ENCODE measurements around the gene TRAFD1.
"Not testable (repeated sequence)": the region's sequence is repeated elsewhere in the genome, so short reads cannot be mapped to it uniquely, and the experiment has no call there.

TRAFD1 gene

GRCh38 chr12:112125250-112125999 is at the start of gene TRAFD1:
Gene TRAFD1, plus strand, starts transcription at chr12:112125560. Its CDS starts 4,963 bp downstream, at chr12:112130523.
- DNase-seq: peak; percentile 96 to 97

- peak in 1 of 2 experiments; percentile 19 for DNase-seq
Observed at GRCh38 chr12:112087055-112087850, 38.1 kb upstream of the TRAFD1 start.

- no peak for DNase-seq
Observed at GRCh38 chr12:112087851-112088250, 37.5 kb upstream of the TRAFD1 start.

DNA sequence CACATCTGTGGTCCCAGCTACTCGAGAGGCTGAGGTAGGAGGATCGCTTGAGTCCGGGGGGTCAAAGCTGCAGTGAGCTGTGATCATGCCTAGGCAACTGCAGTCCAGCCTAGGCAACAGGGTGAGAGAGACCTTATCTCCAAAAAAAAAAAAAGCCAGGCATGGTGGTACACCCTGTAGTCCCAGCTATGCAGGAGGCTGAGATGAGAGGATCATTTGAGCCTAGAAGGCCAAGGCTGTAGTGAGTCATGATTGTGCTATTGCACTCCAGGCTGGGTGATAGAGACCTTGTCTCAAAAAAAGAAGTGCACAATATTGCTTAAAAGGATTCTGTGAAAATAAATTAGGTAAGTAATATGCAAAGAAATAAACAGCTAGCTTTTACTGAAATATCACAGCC is 33.8 kb upstream of the TRAFD1 start:
- no peak for DNase-seq

- peak; percentile 62 to 64 for DNase-seq
Observed at GRCh38 chr12:112096070-112096469, 29.3 kb upstream of the TRAFD1 start.

DNA sequence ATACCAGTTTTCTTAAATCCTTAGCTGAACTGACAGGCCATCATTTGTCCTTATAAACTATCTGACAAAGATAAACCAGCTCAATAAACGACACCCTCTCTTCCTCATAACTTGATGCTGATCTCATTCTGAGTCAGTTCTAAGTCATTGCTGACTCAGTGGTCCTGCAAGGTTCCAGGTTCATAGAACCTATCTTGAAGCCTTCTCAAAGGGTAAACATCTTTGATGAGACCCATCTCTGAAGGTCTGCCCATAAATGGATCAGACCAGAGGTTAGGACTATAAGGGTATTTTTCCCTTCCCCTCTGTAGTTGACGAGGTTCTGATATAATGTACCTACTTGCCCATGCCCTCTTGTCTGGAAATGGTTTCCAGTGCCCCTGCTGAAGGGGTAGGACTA is 28.7 kb upstream of the TRAFD1 start:
- DNase-seq: no peak

DNA sequence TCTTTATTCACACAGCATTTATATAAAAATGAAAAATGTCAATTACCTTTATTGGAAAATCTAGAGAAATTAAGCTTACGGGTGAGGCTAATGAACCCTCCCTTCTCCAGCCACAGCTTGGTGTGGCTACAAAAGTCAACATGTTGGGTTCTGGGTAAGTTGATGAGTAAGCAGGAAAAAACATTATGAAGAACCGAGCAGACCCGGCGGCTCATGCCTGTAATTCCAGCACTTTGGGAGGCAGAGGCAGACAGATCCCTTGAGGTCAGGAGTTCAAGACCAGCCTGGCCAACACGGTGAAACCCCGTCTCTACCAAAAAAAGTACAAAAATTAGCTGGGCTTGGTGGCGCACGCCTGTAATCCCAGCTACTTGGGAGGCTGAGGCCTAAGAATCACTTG is 27.7 kb upstream of the TRAFD1 start:
- no peak for DNase-seq

GRCh38 chr12:112100500-112100899 is 24.9 kb upstream of the TRAFD1 start:
- not testable (repeated sequence) for DNase-seq

GRCh38 chr12:112102127-112102526 is 23.2 kb upstream of the TRAFD1 start:
- no peak for DNase-seq

GRCh38 chr12:112102746-112103145 is 22.6 kb upstream of the TRAFD1 start:
- DNase-seq: not testable (repeated sequence)

GRCh38 chr12:112103758-112104503 is 21.4 kb upstream of the TRAFD1 start:
- no peak for DNase-seq

DNA sequence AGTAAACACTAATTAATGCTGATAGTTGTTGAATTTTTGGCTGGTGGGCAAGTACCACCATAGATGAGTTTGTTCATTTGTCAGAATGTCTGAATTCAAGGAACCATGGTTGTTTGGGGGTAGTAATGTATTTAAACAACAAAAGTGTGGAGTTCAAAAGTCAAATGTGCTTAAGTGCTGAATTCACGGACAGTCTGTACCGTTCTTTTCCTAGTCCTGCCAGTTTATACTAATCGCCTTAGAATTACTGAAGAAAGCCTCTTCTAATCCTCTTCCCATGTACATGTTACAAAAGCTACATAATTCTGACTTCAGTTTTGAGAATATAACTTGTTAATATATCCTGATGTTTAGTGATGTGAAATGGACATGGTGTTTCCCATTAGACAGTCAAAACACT is 19.5 kb upstream of the TRAFD1 start:
- DNase-seq: no peak

DNA sequence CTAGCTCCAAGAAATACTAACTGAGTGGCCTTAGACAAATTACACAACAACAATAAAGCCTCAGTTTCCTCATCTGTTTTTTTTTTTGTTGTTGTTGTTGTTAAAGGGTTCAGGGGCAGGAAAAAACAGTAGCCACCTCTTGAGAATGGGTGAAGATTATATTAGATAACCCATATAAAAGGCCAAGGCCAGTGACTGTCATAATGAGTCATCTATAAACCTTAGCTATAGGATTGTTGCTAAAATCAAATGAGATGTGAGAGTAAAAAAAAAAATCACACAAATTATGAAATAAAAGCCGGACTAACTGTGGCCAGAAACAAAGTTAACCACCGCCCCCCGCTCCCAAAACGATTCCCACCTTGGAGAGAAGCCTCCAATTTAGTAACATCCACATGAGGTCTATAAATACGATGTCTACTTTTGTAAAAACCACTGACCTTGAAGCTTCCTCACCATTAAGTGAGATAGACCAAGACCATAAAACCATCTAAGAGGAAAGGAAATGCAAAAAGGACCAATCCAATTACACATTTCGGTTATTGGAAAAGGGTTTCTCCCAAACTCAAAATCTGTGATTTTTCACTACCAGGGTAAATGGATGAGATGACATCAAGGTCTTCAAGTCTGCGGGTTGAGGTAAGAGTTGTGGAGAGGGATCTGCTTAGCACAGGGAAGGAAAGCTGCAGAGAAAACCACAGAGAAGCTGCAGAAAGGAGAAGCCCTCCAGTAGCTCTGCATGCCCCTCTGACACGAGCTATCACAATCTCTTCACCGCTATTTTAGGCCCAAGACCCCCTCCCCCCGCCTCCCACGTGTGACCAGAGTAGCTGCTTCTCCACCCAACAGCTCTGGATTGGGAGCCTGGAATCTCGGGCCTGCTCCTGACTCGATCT is 17.8 kb upstream of the TRAFD1 start:
- peak; percentile 65 to 83 for DNase-seq

- DNase-seq: peak; percentile 87 to 89
Observed at GRCh38 chr12:112108202-112109079, 16.9 kb upstream of the TRAFD1 start, which contains the start of gene NAA25. Gene NAA25, minus strand, starts transcription at chr12:112108783. Its CDS starts 10 bp downstream, at chr12:112108773.

GRCh38 chr12:112110787-112111662 is 14.3 kb upstream of the TRAFD1 start:
- DNase-seq: not testable (repeated sequence)

GRCh38 chr12:112111931-112112330 is 13.4 kb upstream of the TRAFD1 start:
- no peak for DNase-seq

DNA sequence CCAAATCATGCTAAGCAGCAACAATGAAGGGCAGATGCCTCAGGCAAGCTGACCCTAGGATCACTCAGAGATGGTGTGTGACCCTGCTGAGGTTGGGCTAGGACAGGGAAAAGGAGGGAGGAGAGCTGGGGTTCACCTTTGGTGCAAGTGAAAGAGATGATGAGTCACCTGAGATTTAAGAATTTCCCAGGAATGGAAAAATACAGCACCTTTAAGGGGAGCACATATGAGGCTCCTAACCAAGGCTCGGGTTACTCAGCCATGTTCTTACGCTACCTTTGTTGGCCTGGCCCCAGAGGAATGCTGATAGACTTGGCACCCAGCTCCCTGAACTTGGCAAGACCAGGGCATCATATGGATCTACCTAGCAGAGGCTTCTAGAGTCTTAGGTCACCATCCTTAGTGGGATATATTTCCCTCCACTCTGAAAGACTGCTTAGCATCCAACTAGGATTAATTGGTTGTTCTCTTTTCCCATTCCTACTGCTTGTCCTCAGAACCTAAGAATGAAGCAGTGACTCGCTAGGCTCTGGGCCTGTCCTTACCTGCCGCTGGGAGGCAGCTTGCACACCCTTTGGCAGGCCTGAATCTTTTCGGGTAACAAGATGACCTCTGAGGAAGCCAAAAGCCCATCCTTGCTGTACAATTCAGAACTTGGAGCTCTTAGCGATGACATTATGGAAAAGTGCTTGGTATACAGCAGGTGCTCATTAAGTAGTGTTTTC is 12.8 kb upstream of the TRAFD1 start:
- DNase-seq: no peak

GRCh38 chr12:112115259-112116045 is 9.9 kb upstream of the TRAFD1 start:
- no peak for DNase-seq
